Skin epidermis (tissue), 12 donors: Measurements from ENCODE around the gene AQP1.

Source experiments
- H3K27ac ChIP-seq, 21 experiments: fragments of 200-600 bp; sonication (generic) in 11 of 21; one replicate each; pipeline ENCODE4 v1.5.0; 2020; ENCODE audit warnings: mild to moderate bottlenecking in 3 of 21, inconsistent platforms in 2 of 21, moderate library complexity in 2 of 21
- H3K4me3 ChIP-seq, 7 experiments: fragments of 200-600 bp; sonication (generic) in 2 of 7; one replicate each; pipeline ENCODE4 v1.5.0; 2020; ENCODE audit warnings: inconsistent platforms in 2 of 7, mild to moderate bottlenecking in 2 of 7, moderate library complexity in 1 of 7

Gene AQP1

DNA sequence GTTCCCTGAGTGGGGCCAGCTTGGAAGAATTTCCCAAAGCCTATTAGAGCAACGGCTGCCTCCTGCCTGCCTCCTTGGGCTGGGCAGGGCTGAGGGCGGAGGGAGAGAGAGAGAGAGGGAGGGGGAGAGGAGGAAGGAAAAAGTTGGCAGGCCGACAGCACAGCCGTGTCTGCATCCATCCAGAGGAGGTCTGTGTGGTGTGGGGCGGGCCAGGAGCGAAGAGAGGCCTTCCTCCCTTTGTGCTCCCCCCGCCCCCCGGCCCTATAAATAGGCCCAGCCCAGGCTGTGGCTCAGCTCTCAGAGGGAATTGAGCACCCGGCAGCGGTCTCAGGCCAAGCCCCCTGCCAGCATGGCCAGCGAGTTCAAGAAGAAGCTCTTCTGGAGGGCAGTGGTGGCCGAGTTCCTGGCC, at the start of gene AQP1:
Gene AQP1, plus strand, starts transcription at position 293 of the 409 bp plus-strand sequence. Its CDS starts 57 bp downstream, at position 350.
- Histone ChIP-seq H3K27ac (peak within 1 kb of the TSS in 17 of 21 experiments; percentile 18 to 82 (median 64)), H3K4me3 (peak within 1 kb of the TSS; percentile 19 to 38 (median 34))

DNA sequence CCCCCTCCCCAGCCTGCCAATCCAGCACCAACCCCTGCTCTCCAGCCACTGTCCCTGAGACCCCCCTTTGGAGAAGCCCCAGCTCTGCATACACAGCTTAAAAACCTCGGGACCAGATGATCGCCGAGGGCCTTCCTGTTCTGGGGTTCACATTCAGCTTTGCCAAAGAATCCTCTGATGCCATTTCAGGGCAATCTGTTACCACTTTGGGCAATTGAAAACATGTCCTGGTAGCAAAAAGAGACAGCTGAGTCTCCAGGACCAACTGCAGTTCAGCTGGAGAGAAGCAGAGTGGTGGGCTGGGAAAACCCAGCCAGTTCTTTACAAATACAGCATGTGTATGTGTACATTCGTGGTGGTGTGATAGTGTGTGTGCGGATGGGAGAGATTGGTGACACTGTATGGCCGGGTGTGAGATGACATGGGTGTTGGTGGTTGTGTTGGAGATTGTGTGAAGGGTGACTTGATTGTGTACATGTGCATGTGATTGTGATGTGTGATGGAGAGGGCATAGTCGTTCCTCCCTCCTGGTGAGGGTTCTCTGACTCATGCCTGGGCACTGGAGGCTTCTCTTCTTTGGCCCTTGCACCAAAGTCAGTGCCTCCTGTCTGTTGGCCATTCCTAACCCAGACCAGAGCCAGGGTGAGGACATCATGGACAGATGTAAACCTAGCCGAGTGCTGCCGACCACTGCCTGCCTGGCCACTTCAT, 48.5 kb upstream of the AQP1 start:
- H3K27ac ChIP-seq, result peak overlapping the region in 11 of 21 experiments; percentile 1 to 74 (median 55)
- no peak overlapping the region for H3K4me3 ChIP-seq

GRCh38 chr7:30863706-30864035, 48.0 kb upstream of the AQP1 start:
- H3K27ac ChIP-seq, result peak overlapping the region in 10 of 21 experiments; percentile 1 to 74 (median 58)
- no peak overlapping the region for H3K4me3 ChIP-seq

DNA sequence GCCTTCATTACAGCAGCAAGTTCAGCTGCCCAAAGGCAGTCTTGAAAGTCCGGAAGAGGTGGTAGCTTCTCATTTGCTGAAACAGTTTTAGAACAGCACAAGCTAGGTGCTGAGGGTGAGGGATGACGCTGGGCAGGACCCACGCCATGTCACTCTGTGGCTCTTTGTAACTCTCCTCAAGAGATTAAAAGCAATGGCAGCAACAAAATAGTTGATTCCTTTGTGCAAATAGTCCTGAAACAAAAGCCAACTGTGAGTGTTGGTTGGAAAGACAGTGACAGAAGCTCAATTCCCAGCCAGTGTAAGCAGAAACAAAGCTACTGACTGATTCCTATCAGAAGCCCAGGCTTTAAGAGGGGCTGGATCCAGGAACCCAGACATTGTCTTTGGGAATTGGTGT, 47.6 kb upstream of the AQP1 start:
- Histone ChIP-seq H3K4me3 (no peak overlapping the region), H3K27ac (peak overlapping the region in 7 of 21 experiments; percentile 32 to 74 (median 50))

DNA sequence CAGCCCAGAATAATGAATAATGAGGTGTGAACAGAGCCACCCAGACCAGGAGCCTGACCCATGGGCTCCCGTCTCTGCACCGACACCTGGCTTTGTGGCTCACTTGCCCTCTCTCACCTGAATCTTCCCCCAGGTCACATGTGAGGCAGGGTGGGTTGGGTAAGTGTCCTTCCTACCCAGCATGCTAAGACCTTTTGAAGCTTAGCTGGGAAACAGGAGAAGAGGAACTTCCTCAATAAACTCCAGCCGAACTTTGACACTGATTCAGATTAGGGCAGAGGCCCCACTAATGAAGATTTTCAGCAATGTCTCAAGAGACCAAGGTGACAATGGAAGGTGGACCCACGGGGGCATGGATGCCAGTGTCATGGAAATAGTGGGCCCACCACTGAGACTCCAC, 46.6 kb upstream of the AQP1 start:
- no peak overlapping the region for H3K4me3 ChIP-seq
- H3K27ac ChIP-seq, result peak overlapping the region in 2 of 21 experiments; percentile 13 to 32

DNA sequence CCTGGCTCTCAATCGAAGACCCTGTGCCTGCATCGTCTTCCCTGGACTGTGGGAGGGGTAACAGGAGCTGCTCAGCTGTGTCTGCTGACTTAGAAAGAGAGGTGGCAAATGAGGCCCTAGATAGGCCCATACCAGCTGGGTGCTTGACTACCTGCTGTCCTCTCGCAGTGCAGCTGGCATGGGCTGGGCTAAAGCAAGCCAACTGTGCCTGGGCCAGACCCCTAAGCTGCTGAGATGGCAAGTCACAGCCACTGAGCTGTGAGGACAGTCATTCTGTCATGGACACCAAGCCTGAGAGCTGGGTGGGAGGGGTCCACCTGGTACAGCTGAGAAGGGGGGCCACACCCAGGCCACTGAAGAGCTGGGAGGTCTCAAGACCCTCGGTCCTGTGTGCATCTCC, 45.8 kb upstream of the AQP1 start:
- Histone ChIP-seq H3K27ac (no peak overlapping the region), H3K4me3 (no peak overlapping the region)

- H3K4me3 ChIP-seq, result no peak overlapping the region
- peak overlapping the region in 1 of 21 experiments; percentile 11 for H3K27ac ChIP-seq
Measured at GRCh38 chr7:30866939-30867338, 44.7 kb upstream of the AQP1 start.

DNA sequence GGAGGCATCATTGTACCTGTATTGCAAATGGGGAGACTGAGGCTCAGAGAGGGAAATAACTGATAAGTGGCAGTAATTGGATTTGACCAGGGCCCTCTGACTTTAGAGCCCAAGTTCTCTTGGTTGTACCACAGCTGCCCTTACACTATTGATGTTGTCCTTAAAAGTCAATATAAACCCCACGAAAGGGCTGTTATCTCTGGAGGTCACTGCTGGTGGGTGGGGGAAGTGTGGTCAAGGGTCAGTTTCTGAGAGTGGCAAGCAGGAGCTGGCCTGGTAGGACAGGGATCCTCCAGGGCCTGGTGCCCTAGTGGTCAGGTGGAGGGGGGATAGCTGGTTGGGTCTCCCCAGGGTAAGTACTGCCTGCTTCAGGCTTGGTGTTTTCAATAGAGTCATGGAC, 44.2 kb upstream of the AQP1 start:
- Histone ChIP-seq H3K4me3 (no peak overlapping the region), H3K27ac (peak overlapping the region in 3 of 21 experiments; percentile 13 to 63 (median 23))

DNA sequence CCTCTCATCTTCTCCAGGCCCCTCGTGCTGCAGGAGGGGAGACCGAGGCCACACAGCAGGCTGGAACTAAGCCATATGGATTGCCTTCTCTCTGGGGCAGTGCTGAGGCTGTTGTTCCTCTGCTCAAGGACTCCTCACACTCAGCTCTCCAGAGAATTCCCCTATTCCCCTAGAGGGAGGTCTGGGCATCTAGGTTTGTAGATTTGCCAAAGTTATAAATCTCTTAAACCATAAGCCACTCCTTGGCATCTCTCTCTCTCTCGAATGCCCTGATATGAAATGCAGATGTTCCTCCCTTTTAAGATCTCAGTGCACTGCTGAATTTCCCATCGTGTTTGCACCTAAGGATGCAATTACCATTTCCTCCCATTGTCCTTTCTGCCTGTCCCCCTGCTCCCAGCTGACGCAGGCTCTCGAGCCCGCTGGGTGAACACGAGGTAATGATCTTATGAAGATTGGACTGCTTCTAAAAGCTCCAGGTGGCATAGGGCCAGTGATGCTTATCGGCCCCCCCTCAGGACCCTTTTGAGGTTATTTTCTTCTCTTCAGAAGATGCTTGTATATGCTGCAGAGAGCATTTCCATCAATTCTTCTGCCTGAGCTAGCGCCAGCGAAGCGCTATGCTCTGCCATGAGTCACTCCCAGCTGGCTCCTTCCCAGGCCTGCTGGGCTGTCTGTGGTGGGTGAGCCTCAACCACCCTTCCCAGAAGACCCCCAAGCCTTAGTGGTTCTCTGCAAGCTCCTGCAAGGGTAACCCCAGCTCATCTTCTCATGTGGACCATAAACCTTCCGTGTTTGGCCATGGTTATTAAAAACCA, 41.6 kb upstream of the AQP1 start:
- Histone ChIP-seq H3K4me3 (no peak overlapping the region), H3K27ac (peak overlapping the region in 6 of 21 experiments; percentile 22 to 71 (median 41))

DNA sequence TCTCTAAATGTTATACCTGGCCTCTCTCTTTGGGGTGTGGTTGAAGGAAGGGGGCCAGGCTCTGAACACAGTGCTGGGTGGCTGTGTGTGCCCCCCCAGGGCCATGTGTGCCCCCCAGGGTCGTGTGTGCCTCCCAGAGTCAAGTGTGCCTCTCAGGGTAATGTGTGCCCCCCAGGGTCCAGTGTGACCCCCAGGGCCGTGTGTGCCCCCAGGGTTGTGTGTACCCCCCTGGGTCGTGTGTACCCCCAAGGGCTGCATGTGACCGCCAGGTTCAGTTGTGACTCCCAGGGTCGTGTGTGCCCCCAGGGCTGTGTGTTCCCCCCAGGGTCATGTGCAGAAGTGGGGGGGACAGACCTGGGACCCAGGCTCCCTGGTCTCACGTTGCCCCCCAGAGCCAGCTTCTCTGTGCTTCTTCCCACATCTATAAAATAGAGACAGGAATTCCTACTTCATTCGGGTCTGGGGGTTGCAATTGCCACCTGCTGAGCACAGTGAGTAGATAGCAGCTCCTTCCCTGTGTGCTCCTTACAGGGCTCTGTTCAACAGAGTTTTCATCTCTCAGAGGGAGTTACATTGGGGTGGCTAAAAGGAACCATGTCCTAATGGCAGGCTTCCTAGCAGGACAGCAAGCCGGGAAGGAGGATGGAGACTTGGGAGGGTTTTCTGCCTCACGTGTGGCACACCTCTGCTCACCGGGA, 40.7 kb upstream of the AQP1 start:
- peak overlapping the region in 12 of 21 experiments; percentile 22 to 71 (median 44) for H3K27ac ChIP-seq

GRCh38 chr7:30871655-30872054, 40.0 kb upstream of the AQP1 start:
- Histone ChIP-seq H3K4me3 (no peak overlapping the region), H3K27ac (peak overlapping the region in 2 of 21 experiments; percentile 41 to 71)

More for the DNA sequence above, 40.7 kb upstream of the AQP1 start:
- no peak overlapping the region for H3K4me3 ChIP-seq

GRCh38 chr7:30873207-30873606, 38.4 kb upstream of the AQP1 start:
- H3K4me3 ChIP-seq, result no peak overlapping the region
- H3K27ac ChIP-seq, result peak overlapping the region in 3 of 21 experiments; percentile 18 to 66 (median 43)

DNA sequence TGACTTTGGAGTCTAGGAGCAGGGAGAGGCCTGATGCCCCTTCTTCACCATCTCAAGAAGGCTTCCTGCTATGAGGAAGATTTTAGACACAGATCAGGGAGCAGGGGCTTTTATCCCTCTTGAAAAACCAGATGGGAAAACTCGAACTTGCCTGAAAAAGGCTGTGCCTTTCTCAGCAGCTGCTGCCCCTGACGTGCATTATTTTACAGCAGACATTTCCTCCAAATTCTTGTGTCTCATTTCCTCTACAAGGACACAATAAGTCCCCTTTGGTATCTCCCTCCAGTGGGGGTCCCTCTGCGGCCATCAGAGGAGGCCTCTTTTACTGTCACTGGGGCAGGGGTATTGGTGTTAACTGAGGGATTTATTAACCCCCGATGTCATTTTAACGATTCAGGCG, 38.0 kb upstream of the AQP1 start:
- Histone ChIP-seq H3K4me3 (no peak overlapping the region), H3K27ac (peak overlapping the region in 3 of 21 experiments; percentile 18 to 66 (median 43))

GRCh38 chr7:30874656-30875302, 36.9 kb upstream of the AQP1 start:
- Histone ChIP-seq H3K27ac (peak overlapping the region in 1 of 21 experiments; percentile 66), H3K4me3 (no peak overlapping the region)

- H3K27ac ChIP-seq, result no peak overlapping the region
- H3K4me3 ChIP-seq, result no peak overlapping the region
Measured at GRCh38 chr7:30877015-30877769, 34.5 kb upstream of the AQP1 start.

GRCh38 chr7:30877993-30878392, 33.7 kb upstream of the AQP1 start:
- Histone ChIP-seq H3K4me3 (no peak overlapping the region), H3K27ac (no peak overlapping the region)

DNA sequence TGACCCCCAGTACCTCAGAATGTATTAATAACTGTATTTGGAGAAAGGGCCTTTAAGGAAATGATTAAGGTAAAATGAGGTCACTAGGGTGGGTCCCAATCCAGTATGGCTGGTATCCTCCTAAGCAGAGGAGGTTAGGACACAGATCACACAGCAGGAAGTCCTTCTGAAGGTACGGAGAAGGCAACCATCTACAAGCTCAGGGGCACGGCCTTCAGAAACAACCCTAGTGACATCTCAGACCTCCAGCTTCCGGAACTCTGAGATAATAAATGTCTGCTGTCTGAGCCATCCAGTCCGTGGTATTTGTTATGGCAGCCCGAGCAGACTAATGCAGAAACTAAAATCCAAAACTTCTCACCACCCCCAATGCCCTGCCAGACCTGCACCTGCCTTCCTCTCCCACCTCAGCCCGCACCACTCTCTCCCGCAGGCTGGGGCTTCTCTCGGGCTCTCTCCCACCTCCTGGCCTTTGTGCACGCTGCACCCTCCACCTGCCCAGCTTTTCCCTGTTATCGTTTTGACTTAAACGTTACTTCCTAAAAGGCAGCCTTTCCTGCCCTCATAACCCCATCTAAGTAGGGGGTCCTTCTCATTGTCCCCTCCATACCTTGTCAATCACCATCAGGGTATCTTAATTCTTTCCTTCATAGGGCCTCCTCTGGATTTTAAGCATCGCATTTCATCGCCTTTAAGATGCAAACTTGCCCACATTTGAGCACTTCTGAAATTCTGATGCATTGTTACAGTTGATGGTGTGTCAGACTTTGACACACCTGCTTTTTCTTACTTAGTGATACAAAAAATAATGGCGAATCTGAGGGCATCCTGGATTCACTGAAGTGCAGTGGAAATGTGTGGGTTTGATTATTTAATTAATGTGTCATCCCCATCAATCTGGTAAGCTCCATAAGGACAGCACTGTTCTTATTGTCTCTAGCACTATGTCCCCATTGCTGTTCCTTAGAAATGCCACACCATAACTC, 32.2 kb upstream of the AQP1 start:
- H3K4me3 ChIP-seq, result no peak overlapping the region
- no peak overlapping the region for H3K27ac ChIP-seq
